B cell (primary cell): ENCODE measurements around the gene N4BP2. TPM values are rescaled to one million over a fixed set of nuclear protein-coding genes. Genes with fewer than 3 reads are reported as not detected.
A peak's percentile ranks its signal among the peaks of the same experiment; 100 is the strongest.

Experiments used
- ATAC-seq: fragments of 200-7000 bp; cut with Tn5 transposase; one replicate; pipeline ENCODE4 v1.10.0; 2021; ENCODE audit warnings: low read depth, mild to moderate bottlenecking, moderate number of reproducible peaks, moderate library complexity
- CTCF ChIA-PET: fragments of 350-600 bp; sonication (Branson Sonifier 250); formaldehyde crosslinking; loops from one replicate; lab custom pipeline; 2021; ENCODE audit warnings: antibody characterized with exemption, inconsistent platforms; lab: Charles Lee
- POLR2A ChIA-PET: fragments of 350-600 bp; sonication (Branson Sonifier 250); formaldehyde crosslinking; loops from one replicate; lab custom pipeline; 2021; ENCODE audit warnings: antibody characterized with exemption; lab: Charles Lee
- DNase-seq: peaks from one replicate; pipeline ENCODE4 v3.0.0; 2013
- H2AFZ ChIP-seq: 2 replicates; pipeline ENCODE4 v1.6.1; 2012; ENCODE audit warnings: mild to moderate bottlenecking, low read depth, low read length; ENCODE audit not compliant: insufficient read depth, poor library complexity, severe bottlenecking
- H3K27ac ChIP-seq, 2 donors: 1 replicate in 1 of 2; 2 replicates in 1 of 2; pipeline ENCODE4 v1.5.1; 2012 to 2013; ENCODE audit warnings: low read length in 2 of 2, mild to moderate bottlenecking in 2 of 2, moderate library complexity in 1 of 2
- H3K27me3 ChIP-seq, 4 experiments: fragments of 200-600 bp in 1 of 4; sonication (generic) in 1 of 4; replicated peaks in 1 of 4; 1 replicate in 2 of 4; 2 replicates in 2 of 4; pipeline versions ENCODE4 v1.6.1 to v1.7.0; 2013 to 2016; ENCODE audit warnings: low read length in 3 of 4, mild to moderate bottlenecking in 2 of 4, mixed read lengths in 1 of 4, moderate library complexity in 1 of 4; ENCODE audit not compliant: insufficient read depth in 4 of 4, control insufficient read depth in 3 of 4; ENCODE audit errors: control extremely low read depth in 1 of 4
- H3K36me3 ChIP-seq, 2 experiments: replicated peaks in 1 of 2; 1 replicate in 1 of 2; 2 replicates in 1 of 2; pipeline versions ENCODE4 v1.6.1 to v1.7.1; 2013; ENCODE audit warnings: low read length in 1 of 2; ENCODE audit not compliant: insufficient read depth in 2 of 2, control insufficient read depth in 1 of 2; ENCODE audit errors: control extremely low read depth in 1 of 2, extremely low read depth in 1 of 2
- H3K4me1 ChIP-seq, 2 donors: fragments of 200-600 bp in 1 of 2; sonication (generic) in 1 of 2; 1 replicate in 1 of 2; 2 replicates in 1 of 2; pipeline versions ENCODE4 v1.5.1 to v1.6.1; 2013 to 2017; ENCODE audit warnings: low read length in 2 of 2; ENCODE audit not compliant: control insufficient read depth in 2 of 2, insufficient read depth in 2 of 2
- H3K4me2 ChIP-seq: replicated peaks from 2 replicates; pipeline ENCODE3; 2012; ENCODE audit warnings: mild to moderate bottlenecking, low read depth, low read length; ENCODE audit not compliant: poor library complexity, severe bottlenecking
- H3K4me3 ChIP-seq, 5 experiments: fragments of 200-600 bp in 1 of 5; sonication (generic) in 1 of 5; 1 replicate in 3 of 5; 2 replicates in 2 of 5; pipeline versions ENCODE4 v1.5.1 to v1.7.0; 2011 to 2016; ENCODE audit warnings: low read length in 4 of 5, mild to moderate bottlenecking in 4 of 5, low read depth in 2 of 5, control low read depth in 1 of 5, moderate library complexity in 1 of 5; ENCODE audit not compliant: insufficient read depth in 1 of 5; ENCODE audit errors: control extremely low read depth in 1 of 5, extremely low read depth in 1 of 5
- H3K79me2 ChIP-seq: fragments of 200-600 bp; sonication (generic); one replicate; pipeline ENCODE4 v1.6.0; 2016; ENCODE audit warnings: low read length; ENCODE audit not compliant: control insufficient read depth, insufficient read depth
- H3K9ac ChIP-seq: fragments of 200-600 bp; sonication (generic); 2 replicates; pipeline ENCODE4 v1.6.1; 2017; ENCODE audit warnings: mild to moderate bottlenecking, low read length, moderate library complexity
- H3K9me3 ChIP-seq, 3 donors: one replicate each; pipeline versions ENCODE4 v1.6.1 to v1.7.1; 2013; ENCODE audit warnings: low read length in 2 of 3; ENCODE audit not compliant: control insufficient read depth in 2 of 3, insufficient read depth in 1 of 3; ENCODE audit errors: control extremely low read depth in 1 of 3
- H4K20me1 ChIP-seq: 2 replicates; pipeline ENCODE4 v1.6.0; 2012; ENCODE audit warnings: mild to moderate bottlenecking, low read length; ENCODE audit not compliant: insufficient read depth, control insufficient read depth, poor library complexity, severe bottlenecking
- H3K27ac Mint-ChIP-seq: one replicate; pipeline ENCODE4 v1.8.0; 2021; ENCODE audit warnings: mixed read lengths
- H3K27me3 Mint-ChIP-seq: one replicate; pipeline ENCODE4 v1.8.0; 2021; ENCODE audit warnings: mixed read lengths
- H3K4me1 Mint-ChIP-seq: one replicate; pipeline ENCODE4 v1.8.0; 2021; ENCODE audit warnings: mixed read lengths
- H3K4me3 Mint-ChIP-seq: one replicate; pipeline ENCODE4 v1.8.0; 2021; ENCODE audit warnings: mixed read lengths
- H3K9me3 Mint-ChIP-seq: one replicate; pipeline ENCODE4 v1.8.0; 2022; ENCODE audit warnings: mixed read lengths; ENCODE audit not compliant: insufficient read depth
- EZH2 ChIP-seq: IDR thresholded peaks from 2 replicates; pipeline ENCODE4 v1.6.1; 2012; ENCODE audit warnings: borderline replicate concordance, low read depth, mild to moderate bottlenecking, moderate library complexity, low read length; ENCODE audit not compliant: insufficient read depth, poor library complexity, severe bottlenecking
- WGBS: methylation state at CpG from one replicate; pipeline ENCODE4 v1.1.5; 2013; ENCODE audit warnings: missing lambda C conversion rate; ENCODE audit not compliant: insufficient coverage; 5-methylcytosine and 5-hydroxymethylcytosine counted together
- intact Hi-C: fragments of 100-400 bp; cut with micrococcal nuclease; formaldehyde crosslinking; loops from one replicate; pipeline ENCODE4 v1.10.0; 2022
- polyA plus RNA-seq: library from polyadenylated mRNA; depleted of rRNA; stranded (reverse); fragments of >200 nt; gene quantifications from 2 replicates; pipeline ENCODE4 v1.2.3, GENCODE V29; 2012
- total RNA-seq, 2 donors: library from RNA; stranded (reverse); fragments of 120-200 nt in 1 of 2; gene quantifications; 1 replicate in 1 of 2; 2 replicates in 1 of 2; pipeline versions ENCODE4 v1.2.3 to v1.2.4, GENCODE V29; 2013 to 2022
- TF ChIP-seq, protein P1 (sequence below): fragments of 200-600 bp; IDR thresholded peaks from one replicate; pipeline ENCODE4 v1.8.0; 2022; ENCODE audit warnings: antibody characterized with exemption, mild to moderate bottlenecking

Gene N4BP2
- total and polyA plus RNA-seq, 2 donors (not counting 1 experiment from before 2014, with no cell fraction given): 2.4 to 12.8 TPM

DNA sequence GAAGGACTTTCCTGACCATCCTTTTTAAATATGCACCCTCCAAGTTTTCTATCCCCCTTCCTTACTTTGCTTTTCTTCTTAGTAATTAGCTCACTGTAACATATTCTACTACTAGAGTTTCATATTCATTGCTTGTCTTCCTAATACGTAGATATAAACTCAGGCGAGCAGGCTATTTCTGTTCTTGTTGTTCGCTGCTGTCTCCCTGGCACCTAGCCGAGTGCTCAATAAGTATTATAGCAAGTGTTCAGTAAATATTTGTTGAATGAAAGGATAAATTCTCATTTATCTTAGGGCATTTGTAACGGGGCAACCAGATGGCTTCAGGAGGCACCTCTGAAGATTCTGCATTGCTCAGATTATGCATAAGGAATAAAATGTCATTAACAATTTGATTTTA lies 133.4 kb downstream of the N4BP2 start:
- H3K79me2 ChIP-seq: peaks cover 83% of the 10 kb centered on the region
- intact Hi-C loops: loop anchor here (10.0 kb wide), 3 partner anchors 565 to 1525 kb away; partner anchors contain the start of gene KLF3
- ChIA-PET POLR2A (interaction anchor here (0.7 kb wide), 1 partner anchor 506 kb away, joined by 4 read pairs; no protein-coding TSS in a partner anchor), CTCF (interaction anchor here (1.5 to 9.3 kb wide), 6 partner anchors 10 to 127 kb away, joined by 4 to 93 read pairs (median 14); no protein-coding TSS in a partner anchor)
- Mint-ChIP-seq H3K9me3 (no peaks in the 10 kb centered on the region), H3K4me3 (peak overlapping the region; percentile 83), H3K4me1 (peaks cover 82% of the 10 kb centered on the region), H3K27ac (peak overlapping the region; percentile 73), H3K27me3 (no peaks in the 10 kb centered on the region)
- ATAC-seq: no peak
- H3K27ac ChIP-seq: no peak overlapping the region
- H3K4me2 ChIP-seq: peak overlapping the region; percentile 83
- WGBS: no CpG with 5 or more reads among the region's 5 CpGs
- no peaks in the 10 kb centered on the region for H3K9me3 ChIP-seq
- H3K27me3 ChIP-seq: no peaks in the 10 kb centered on the region
- H3K4me3 ChIP-seq: no peak overlapping the region
- no peaks in the 10 kb centered on the region for H4K20me1 ChIP-seq
- peaks cover 64 to 88% of the 10 kb centered on the region in 2 donors for H3K4me1 ChIP-seq
- DNase-seq: no peak
- H3K9ac ChIP-seq: no peak overlapping the region
- no peak for TF ChIP-seq EZH2
- TF ChIP-seq, protein P1, sequence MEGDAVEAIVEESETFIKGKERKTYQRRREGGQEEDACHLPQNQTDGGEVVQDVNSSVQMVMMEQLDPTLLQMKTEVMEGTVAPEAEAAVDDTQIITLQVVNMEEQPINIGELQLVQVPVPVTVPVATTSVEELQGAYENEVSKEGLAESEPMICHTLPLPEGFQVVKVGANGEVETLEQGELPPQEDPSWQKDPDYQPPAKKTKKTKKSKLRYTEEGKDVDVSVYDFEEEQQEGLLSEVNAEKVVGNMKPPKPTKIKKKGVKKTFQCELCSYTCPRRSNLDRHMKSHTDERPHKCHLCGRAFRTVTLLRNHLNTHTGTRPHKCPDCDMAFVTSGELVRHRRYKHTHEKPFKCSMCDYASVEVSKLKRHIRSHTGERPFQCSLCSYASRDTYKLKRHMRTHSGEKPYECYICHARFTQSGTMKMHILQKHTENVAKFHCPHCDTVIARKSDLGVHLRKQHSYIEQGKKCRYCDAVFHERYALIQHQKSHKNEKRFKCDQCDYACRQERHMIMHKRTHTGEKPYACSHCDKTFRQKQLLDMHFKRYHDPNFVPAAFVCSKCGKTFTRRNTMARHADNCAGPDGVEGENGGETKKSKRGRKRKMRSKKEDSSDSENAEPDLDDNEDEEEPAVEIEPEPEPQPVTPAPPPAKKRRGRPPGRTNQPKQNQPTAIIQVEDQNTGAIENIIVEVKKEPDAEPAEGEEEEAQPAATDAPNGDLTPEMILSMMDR: no peak
- no peaks in the 10 kb centered on the region for H3K36me3 ChIP-seq
- H2AFZ ChIP-seq: no peak overlapping the region

DNA sequence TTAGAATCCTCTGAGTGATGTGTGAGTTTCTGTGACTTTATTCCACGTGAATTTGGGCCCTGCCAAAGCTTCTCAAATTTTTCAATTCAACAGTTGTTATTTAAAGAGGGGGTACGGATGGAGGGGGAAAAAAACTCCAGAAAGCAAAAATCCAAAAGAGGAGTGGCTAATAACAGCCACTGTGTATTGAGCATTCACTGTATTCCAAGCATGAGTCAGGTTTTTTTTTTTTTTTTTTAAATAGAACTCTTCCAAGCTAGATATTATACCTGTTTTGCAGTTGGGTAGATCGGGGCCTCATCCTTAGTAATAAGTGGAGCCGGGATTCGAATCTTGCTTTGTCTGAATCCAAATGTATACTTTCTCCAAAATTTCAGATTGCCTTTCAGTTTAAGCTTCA lies 133.8 kb downstream of the N4BP2 start:
- Histone ChIP-seq H3K4me3 (peak overlapping the region in 2 of 5 experiments; percentile 11 to 23), H3K27ac (no peak overlapping the region), H3K9me3 (no peaks in the 10 kb centered on the region), H2AFZ (peak overlapping the region; percentile 56), H3K36me3 (no peaks in the 10 kb centered on the region), H3K27me3 (no peaks in the 10 kb centered on the region), H4K20me1 (no peaks in the 10 kb centered on the region), H3K4me2 (peak overlapping the region; percentile 83), H3K79me2 (peaks cover 87% of the 10 kb centered on the region), H3K4me1 (peaks cover 67 to 91% of the 10 kb centered on the region in 2 donors), H3K9ac (peak overlapping the region; percentile 7)
- WGBS: no CpG with 5 or more reads among the region's 5 CpGs
- H3K27me3 Mint-ChIP-seq: no peaks in the 10 kb centered on the region
- ATAC-seq (no peak), DNase-seq (no peak)
- H3K9me3 Mint-ChIP-seq: no peaks in the 10 kb centered on the region
- peaks cover 86% of the 10 kb centered on the region for H3K4me1 Mint-ChIP-seq
- TF ChIP-seq EZH2: no peak
- TF ChIP-seq, protein P1: no peak
- ChIA-PET CTCF (interaction anchor here (1.6 to 8.2 kb wide), 4 partner anchors 8 to 126 kb away, joined by 4 to 50 read pairs (median 14); no protein-coding TSS in a partner anchor), POLR2A (interaction anchor here (0.7 kb wide), 1 partner anchor 506 kb away, joined by 4 read pairs; no protein-coding TSS in a partner anchor)
- intact Hi-C loops: loop anchor here (10.0 kb wide), 3 partner anchors 566 to 1526 kb away; partner anchors contain the start of gene KLF3
- H3K27ac Mint-ChIP-seq: peak overlapping the region; percentile 73
- peak overlapping the region; percentile 83 for H3K4me3 Mint-ChIP-seq
